ENCODE results near the gene MYMK. TPM values are rescaled to one million over a fixed set of nuclear protein-coding genes. Genes with fewer than 3 reads are reported as not detected.

Gene MYMK
- total RNA-seq, 1 experiment from 2014 or later = not detected

GRCh38 chr9:133473743-133474142, 51.0 kb downstream of the MYMK start:
- no peak for DNase-seq
- ChIA-PET POLR2A (no interaction called here), CTCF (no interaction called here)
- Histone ChIP-seq H3K27me3 (replicated peaks; ENCODE audit: control insufficient read depth, insufficient read depth, low read length) (no peaks in the 10 kb centered on the region), H3K4me1 (0 out of 2 replicates have a peak, but pooled peaks cover 7% of the 10 kb centered on the region), H3K9me3 (no peaks in the 10 kb centered on the region), H3K4me3 (ENCODE audit: low read depth, low read length) (no peak overlapping the region), H3K36me3 (ENCODE audit: control insufficient read depth, insufficient read depth, low read length) (no peaks in the 10 kb centered on the region)
- H3K9me3 Mint-ChIP-seq (ENCODE audit: unreplicated experiment) = no peaks in the 10 kb centered on the region
- no peaks in the 10 kb centered on the region for H3K4me1 Mint-ChIP-seq (ENCODE audit: low read depth, unreplicated experiment)
- no peaks in the 10 kb centered on the region for H3K27me3 Mint-ChIP-seq (ENCODE audit: insufficient read depth, unreplicated experiment)
- no TSS peak for BruUV-seq (replicated peaks)
- no peak overlapping the region for H3K4me3 Mint-ChIP-seq (ENCODE audit: unreplicated experiment)
- no peak for TF ChIP-seq CTCF (IDR thresholded peaks at IDR 0.05; ENCODE audit: insufficient read depth in 1 of 2, low read depth in 1 of 2, low read length in 1 of 2, severe bottlenecking in 1 of 2, unreplicated experiment in 1 of 2)
- intact Hi-C loops (cut with micrococcal nuclease; ENCODE audit: unreplicated experiment) = no loop called here
- H3K27ac Mint-ChIP-seq (ENCODE audit: unreplicated experiment) = no peak overlapping the region
- H3K36me3 Mint-ChIP-seq (ENCODE audit: insufficient read depth, unreplicated experiment) = peaks cover 11% of the 10 kb centered on the region

- intact Hi-C loops (cut with micrococcal nuclease; ENCODE audit: unreplicated experiment) = no loop called here
- Mint-ChIP-seq H3K4me3 (ENCODE audit: unreplicated experiment) (no peak overlapping the region), H3K27me3 (ENCODE audit: insufficient read depth, unreplicated experiment) (no peaks in the 10 kb centered on the region), H3K36me3 (ENCODE audit: insufficient read depth, unreplicated experiment) (peaks cover 11% of the 10 kb centered on the region), H3K27ac (ENCODE audit: unreplicated experiment) (no peak overlapping the region), H3K9me3 (ENCODE audit: unreplicated experiment) (no peaks in the 10 kb centered on the region), H3K4me1 (ENCODE audit: low read depth, unreplicated experiment) (no peaks in the 10 kb centered on the region)
- H3K4me1 ChIP-seq = no peaks in the 10 kb centered on the region
- ChIA-PET CTCF (no interaction called here), POLR2A (no interaction called here)
- no TSS peak for BruUV-seq (replicated peaks)
- H3K4me3 ChIP-seq (ENCODE audit: low read depth, low read length) = no peak overlapping the region
- H3K36me3 ChIP-seq (ENCODE audit: control insufficient read depth, insufficient read depth, low read length) = no peaks in the 10 kb centered on the region
- H3K9me3 ChIP-seq = no peaks in the 10 kb centered on the region
- no peaks in the 10 kb centered on the region for H3K27me3 ChIP-seq (replicated peaks; ENCODE audit: control insufficient read depth, insufficient read depth, low read length)
- no peak for TF ChIP-seq CTCF (IDR thresholded peaks at IDR 0.05; ENCODE audit: insufficient read depth in 1 of 2, low read depth in 1 of 2, low read length in 1 of 2, severe bottlenecking in 1 of 2, unreplicated experiment in 1 of 2)
- no peak for DNase-seq
These were observed 51.9 kb downstream of the MYMK start for GRCh38 chr9:133472753-133473378.

DNA sequence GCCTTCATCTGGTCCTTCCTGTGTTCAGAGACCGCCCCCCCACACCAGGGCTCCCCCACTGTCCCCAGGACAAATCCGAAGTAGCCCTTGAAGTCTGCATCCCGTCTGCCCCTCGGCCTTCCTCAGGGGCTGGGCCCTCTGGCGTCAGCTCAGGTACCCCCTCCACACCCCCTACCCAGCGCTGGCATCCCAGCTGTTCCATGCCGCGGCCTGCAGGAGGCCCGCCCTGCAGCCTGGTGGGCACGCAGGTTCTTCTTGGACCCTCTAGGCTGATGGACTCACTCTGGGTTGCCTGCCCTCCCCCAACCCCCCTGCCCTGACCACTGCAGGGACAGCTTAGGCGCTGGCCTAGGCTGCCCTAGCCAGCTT, 52.5 kb downstream of the MYMK start:
- intact Hi-C loops (cut with micrococcal nuclease; ENCODE audit: unreplicated experiment) = no loop called here
- TF ChIP-seq CTCF (IDR thresholded peaks at IDR 0.05; ENCODE audit: insufficient read depth in 1 of 2, low read depth in 1 of 2, low read length in 1 of 2, severe bottlenecking in 1 of 2, unreplicated experiment in 1 of 2) = no peak
- no peak overlapping the region for H3K4me3 ChIP-seq (ENCODE audit: low read depth, low read length)
- no peak for DNase-seq
- Mint-ChIP-seq H3K4me1 (ENCODE audit: low read depth, unreplicated experiment) (no peaks in the 10 kb centered on the region), H3K4me3 (ENCODE audit: unreplicated experiment) (no peak overlapping the region), H3K36me3 (ENCODE audit: insufficient read depth, unreplicated experiment) (peaks cover 11% of the 10 kb centered on the region), H3K27me3 (ENCODE audit: insufficient read depth, unreplicated experiment) (no peaks in the 10 kb centered on the region), H3K9me3 (ENCODE audit: unreplicated experiment) (no peaks in the 10 kb centered on the region), H3K27ac (ENCODE audit: unreplicated experiment) (peak overlapping the region; percentile 71)
- POLR2A ChIA-PET = interaction anchor here (0.8 kb wide), 1 partner anchor 13 kb away, joined by 6 read pairs; no protein-coding TSS in a partner anchor
- H3K4me1 ChIP-seq = no peaks in the 10 kb centered on the region
- no peaks in the 10 kb centered on the region for H3K36me3 ChIP-seq (ENCODE audit: control insufficient read depth, insufficient read depth, low read length)
- no peaks in the 10 kb centered on the region for H3K9me3 ChIP-seq
- H3K27me3 ChIP-seq (replicated peaks; ENCODE audit: control insufficient read depth, insufficient read depth, low read length) = no peaks in the 10 kb centered on the region
- CTCF ChIA-PET = interaction anchor here (0.7 kb wide), 1 partner anchor 12 kb away, joined by 3 read pairs; the partner anchor contains the start of gene CACFD1
- BruUV-seq (replicated peaks) = no TSS peak
